Astrocyte of the cerebellum (primary cell): ENCODE measurements around the gene MYLK3.

Source experiments
- DNase-seq: peaks from one replicate; pipeline ENCODE4 v3.0.0-alpha.2; 2011; ENCODE audit warnings: low read depth
- H3K4me3 ChIP-seq: 2 replicates; pipeline ENCODE4 v1.5.1; 2011; ENCODE audit warnings: mild to moderate bottlenecking, low read depth, low read length, moderate library complexity
- CTCF ChIP-seq: IDR thresholded peaks from 2 replicates; pipeline ENCODE4 v1.5.1; 2012; ENCODE audit warnings: low read length, low read depth, moderate library complexity, mild to moderate bottlenecking; ENCODE audit errors: missing control alignments
- in situ Hi-C: cut with HindIII; loops from 2 replicates; pipeline ENCODE4 v1.10.0; 2017; ENCODE audit warnings: low sequenced_read_pairs

MYLK3 gene

GRCh38 chr16:46709469-46710005 lies 38.6 kb downstream of the MYLK3 start:
- H3K4me3 ChIP-seq: no peak overlapping the region
- TF ChIP-seq CTCF: no peak
- in situ Hi-C loops: no loop called here
- no peak for DNase-seq

- H3K4me3 ChIP-seq: no peak overlapping the region
- no peak for TF ChIP-seq CTCF
- DNase-seq: no peak
- in situ Hi-C loops: no loop called here
Measured at GRCh38 chr16:46706642-46707041, 41.5 kb downstream of the MYLK3 start.

GRCh38 chr16:46702030-46702429 lies 46.1 kb downstream of the MYLK3 start:
- H3K4me3 ChIP-seq: no peak overlapping the region
- no peak for DNase-seq
- no peak for TF ChIP-seq CTCF
- in situ Hi-C loops: no loop called here

GRCh38 chr16:46701615-46702014 lies 46.5 kb downstream of the MYLK3 start:
- no peak for TF ChIP-seq CTCF
- no peak for DNase-seq
- in situ Hi-C loops: no loop called here
- H3K4me3 ChIP-seq: no peak overlapping the region

- no peak for DNase-seq
- in situ Hi-C loops: no loop called here
- TF ChIP-seq CTCF: no peak
- no peak overlapping the region for H3K4me3 ChIP-seq
Measured at GRCh38 chr16:46700048-46700447, 48.1 kb downstream of the MYLK3 start.

GRCh38 chr16:46696957-46697356 lies 51.2 kb downstream of the MYLK3 start:
- TF ChIP-seq CTCF: no peak
- in situ Hi-C loops: no loop called here
- DNase-seq: no peak
- H3K4me3 ChIP-seq: no peak overlapping the region

GRCh38 chr16:46695937-46696336 lies 52.2 kb downstream of the MYLK3 start:
- no peak overlapping the region for H3K4me3 ChIP-seq
- in situ Hi-C loops: no loop called here
- TF ChIP-seq CTCF: no peak
- no peak for DNase-seq
